HG03280 (cell line): Measurements from ENCODE around the gene COL12A1.

Source experiments
- ATAC-seq: cut with Tn5 transposase; IDR thresholded peaks from one replicate; pipeline ENCODE4 v1.9.1; 2021; ENCODE audit warnings: mild to moderate bottlenecking, moderate library complexity; ENCODE audit not compliant: unreplicated experiment

The COL12A1 gene

DNA sequence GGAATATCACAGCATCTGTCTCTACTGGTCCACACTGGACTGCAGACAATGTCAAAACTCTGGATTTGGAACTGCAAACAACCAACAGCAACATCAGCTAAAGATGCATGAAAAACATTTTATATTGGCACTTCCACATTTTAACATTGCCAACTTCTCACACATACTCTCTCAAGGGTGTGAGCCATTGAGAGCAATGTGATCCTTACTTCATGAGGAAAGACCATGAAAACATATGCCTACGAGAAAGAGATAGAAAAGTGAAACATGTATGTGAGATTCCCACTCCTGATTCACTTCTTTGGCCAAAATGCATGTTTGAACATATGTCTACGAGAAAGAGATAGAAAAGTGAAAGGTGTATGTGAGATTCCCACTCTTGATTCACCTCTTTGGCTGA lies 99.4 kb downstream of the COL12A1 start:
- no peak for ATAC-seq

DNA sequence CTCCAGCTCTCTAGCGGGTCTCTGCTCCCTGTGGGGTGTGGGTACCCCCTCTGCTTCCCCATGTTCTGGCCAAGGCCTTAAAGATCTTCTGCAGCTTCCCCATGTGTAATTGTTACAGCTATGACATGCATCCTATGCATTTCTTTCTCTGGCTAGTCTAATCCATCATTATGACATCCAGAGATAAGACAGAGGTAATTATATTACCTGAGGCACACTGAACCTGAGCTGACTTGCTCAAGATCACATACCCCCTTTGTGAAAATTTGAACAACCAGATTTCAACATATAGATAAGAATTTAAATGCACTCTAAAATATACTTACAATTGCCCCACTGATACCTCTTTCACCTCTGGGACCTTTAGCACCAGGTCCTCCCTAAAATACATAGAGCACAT lies 102.4 kb downstream of the COL12A1 start:
- no peak for ATAC-seq

DNA sequence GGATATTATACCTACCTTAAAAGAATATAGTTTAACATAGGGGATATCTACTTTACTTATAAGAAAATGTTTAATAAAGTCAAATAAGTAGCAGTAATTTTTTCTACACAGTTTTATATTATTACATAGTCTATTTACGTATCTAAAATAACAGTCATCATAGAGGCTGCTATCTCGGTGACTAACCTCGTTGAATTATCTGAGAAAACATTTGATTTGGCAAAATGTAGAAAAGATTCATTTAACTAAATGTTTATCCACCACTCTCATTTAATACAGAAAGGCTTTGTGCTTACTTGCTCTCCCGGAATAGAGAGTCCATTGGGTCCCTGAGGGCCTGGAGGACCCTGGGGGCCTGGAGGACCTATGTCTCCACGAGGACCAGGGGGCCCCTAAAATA lies 103.6 kb downstream of the COL12A1 start:
- ATAC-seq, result no peak

DNA sequence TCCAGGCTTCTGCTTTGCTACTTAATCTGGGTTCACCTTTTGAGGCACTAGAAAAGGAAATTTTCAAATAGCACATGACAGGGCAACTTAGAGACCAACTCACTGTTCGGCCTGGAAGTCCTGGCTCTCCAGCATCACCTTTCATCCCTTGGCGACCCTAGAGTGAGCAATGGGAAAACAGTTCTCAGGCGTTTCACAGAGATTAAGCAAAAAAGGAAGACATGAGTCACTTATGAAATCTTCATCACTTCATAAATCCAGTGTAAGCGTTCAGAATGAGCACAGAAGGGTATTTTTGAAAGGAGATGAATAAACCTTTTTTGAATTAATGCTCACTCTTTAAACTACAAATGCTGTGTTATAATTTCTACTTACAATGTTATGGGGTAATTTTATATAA lies 104.0 kb downstream of the COL12A1 start:
- ATAC-seq, result no peak

DNA sequence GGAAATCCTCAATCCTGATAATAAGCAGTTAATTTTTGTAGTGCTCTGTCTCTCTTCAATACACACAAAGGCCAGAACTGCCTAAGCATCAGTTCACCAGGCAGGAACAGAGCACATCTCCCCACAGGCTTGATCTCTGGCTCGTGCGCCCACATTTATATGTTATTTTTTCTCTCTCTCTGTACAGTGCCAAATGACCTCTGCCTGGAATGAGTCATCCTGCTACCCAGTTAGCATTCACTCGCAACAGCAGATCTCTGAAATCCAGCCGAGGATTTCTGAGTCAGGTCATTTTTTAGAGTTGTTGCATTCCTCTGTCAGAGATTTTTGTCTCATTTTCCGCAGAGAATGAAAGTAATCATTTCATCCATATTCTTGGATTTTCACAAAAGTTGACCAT lies 107.1 kb downstream of the COL12A1 start:
- ATAC-seq, result no peak

DNA sequence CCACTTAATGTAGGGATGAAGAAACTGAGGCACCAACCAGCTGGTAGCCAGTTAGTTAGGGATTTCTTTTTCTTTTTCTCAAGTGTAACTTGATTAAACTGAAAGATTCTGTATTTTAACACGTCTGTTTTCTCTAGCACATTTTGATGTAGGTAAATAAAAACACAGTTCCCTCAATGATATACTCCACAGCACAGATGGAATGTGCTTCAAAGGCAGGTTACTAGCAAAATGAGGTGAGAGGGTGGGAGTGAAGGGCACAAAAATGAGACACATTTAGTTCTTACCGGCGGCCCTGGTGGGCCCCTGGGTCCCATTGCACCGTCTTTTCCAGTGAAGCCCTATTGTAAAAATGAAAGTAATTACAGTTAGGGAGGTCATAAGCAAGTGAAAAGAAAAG lies 108.9 kb downstream of the COL12A1 start:
- ATAC-seq, result no peak

DNA sequence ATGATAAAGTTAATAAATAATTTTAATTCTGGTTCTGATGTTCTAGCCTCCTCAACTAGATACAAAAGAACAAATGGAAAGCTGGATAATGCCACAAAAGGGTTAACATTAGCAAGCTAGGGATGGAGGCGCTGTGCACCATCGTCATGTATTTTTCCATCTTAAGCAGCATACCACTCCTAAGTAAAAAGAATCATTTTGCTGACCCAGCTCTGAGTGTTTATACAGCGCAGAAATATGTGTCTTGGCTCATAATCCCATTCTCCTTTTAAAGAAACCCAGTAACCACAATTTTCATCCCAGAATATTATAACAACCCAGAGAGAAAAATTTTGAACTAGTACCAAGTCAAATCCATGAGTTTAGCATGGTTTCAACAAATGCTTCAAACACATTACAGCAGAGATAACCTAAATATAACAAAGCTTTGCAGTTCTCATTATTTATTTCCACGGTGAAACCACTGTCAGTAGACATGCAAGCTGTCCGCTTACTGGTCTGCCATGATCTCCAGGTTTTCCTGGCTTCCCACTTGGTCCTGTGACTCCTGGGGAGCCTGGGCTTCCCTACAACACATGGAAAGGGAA lies 111.1 kb downstream of the COL12A1 start:
- no peak for ATAC-seq

DNA sequence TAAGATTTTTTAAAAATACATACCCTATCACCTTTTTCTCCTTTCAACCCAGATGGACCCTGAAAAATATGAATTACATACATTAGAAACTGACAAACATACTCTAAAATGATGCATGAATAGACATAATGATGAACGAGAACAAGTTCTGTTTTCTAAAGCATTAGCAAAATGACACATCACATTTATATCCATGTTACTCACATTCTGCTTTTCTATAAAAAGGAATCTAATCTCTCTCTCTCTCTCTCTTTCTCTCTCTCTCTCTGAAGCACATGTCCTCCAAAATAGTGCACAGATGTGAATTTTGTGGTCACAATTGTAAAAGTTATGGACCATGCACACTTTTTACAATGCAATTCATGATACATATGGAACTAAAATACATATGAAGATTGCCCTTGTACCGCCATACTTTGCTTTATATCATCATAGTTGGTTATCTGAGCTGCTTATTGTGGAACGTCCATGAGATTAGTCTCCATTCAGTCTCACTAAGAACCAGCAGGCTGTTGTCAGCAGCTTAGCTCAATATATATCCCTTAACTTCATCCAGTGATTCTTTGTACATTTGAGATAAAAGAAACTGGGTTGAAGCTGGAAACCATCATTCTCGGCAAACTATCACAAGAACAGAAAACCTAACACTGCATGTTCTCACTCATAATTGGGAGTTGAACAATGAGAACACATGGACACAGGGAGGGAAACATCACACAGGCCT lies 114.2 kb downstream of the COL12A1 start:
- no peak for ATAC-seq

DNA sequence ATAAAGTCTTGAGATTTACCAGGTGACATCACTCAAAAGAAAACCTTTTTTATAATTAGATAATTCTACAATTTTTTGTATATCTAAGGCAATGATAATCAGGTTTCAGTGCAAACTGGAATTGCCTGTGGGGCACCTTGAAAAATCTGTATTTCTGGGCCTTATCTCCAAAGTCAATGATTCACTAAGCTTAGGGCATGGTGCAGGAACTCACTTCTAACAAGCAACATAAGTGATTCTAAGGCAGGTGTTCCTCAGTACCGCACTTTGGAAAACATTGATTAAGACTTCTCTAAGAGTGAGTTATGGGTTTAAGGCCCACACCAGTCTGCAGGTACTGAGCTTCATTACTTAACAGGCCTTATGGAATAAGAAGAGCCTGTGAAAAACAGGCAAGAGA lies 115.3 kb downstream of the COL12A1 start:
- no peak for ATAC-seq

DNA sequence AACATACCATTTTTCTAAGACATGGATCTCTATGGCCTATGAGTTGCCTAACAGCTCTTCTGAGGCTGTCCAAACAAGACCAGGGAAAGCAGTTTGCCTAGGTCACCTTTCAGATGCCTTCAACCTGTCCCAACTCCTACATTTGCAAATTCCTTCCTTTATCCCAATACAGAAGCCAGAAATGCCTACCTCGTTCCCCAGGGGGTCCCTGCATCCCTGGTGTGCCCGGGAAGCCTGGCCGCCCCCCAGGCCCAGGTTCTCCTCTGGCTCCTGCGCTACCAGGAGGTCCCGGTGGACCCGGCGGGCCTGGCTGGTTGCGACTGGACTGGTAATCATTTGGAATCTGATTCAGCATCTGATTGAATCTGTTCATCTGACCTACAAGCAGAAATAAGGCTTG lies 115.9 kb downstream of the COL12A1 start:
- ATAC-seq, result no peak

DNA sequence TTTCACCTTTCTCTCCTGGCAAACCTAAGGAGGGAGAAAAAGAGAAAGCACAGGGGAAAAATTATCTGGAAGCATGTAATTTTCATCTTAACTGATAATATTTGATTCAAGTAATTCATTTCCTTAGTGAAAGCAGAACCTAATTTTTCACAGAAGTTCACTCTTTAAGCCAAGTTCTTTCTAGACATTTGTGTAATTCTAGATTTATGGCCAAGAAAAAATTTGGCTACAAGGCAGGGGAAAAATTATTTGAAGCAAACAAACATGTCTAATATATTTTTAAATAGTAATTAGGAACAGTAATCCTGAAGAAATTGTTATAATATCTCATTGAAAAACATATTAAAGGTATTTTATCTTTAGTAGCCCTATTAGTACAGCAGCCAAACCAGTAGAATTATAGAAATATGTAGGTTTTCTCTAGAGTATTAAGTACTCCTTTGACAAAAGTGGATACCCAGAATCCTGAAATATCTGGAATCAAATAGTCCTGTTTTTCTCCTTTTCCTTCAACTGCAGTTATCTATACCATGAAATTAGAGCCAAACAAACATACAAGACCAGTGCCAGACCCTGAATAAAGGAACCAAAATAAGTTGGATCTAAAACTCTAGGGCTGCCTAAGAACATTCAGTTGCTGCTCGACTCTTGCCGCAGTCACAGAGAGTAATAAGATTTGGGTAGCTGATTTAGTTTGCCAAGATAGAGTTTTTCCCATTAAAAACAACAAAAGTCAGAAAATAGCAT lies 116.5 kb downstream of the COL12A1 start:
- no peak for ATAC-seq

DNA sequence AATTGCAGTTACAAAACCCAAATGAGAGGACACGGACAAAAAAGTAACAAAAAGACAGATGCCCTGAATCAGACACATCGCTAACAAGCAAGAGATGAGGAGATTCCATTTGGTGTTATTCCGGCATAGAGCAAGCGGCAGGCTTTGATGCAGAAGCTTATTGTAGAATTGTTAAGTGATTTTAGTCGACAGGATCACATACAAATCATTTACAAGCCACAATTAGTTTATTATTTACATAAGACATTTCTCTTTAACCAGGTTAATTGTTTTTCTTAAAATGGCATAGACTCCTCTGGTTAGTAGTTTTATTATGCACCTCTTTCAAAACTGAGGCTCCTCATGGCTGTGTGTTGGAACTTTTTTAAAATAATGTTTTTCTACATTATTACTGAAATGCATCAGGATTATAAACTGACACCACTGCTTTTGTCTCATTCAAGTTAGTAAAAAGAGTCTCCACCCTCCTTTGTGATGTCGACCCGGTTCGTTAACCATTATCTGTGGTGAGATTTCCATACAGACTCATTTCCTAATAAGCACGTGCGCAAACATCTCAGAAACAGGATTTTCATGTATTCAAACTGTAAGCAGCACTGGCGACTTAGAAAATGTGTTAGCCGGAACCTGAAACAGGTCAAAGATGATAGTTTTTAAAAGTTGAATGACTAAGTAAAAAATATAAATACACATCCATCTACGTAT lies 119.8 kb downstream of the COL12A1 start:
- ATAC-seq, result no peak

DNA sequence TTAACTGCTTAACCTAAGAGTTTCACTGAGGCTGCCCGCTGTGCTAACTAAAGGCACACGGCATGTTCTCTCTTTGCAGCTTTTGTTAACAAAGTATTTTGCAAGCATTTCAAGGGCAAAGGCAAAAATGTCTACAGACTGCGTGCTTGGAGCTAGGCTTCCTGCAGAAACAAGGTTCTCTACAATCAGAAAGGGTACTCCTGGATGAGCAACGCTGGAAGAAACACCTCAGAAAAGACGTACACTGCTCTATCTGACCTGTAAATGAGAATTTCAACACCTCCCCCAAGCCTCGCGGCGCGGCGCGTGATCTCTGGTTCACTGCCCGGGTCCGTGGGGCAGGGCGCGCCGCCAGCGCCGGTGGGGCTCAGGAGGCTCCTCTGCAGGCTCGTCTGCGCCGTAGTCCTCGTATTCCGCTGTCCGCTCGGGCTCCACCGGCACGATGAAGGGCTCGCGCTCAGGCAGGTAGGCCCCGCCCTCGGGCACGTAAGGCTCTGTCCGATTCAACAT lies 120.9 kb downstream of the COL12A1 start:
- ATAC-seq, result no peak

DNA sequence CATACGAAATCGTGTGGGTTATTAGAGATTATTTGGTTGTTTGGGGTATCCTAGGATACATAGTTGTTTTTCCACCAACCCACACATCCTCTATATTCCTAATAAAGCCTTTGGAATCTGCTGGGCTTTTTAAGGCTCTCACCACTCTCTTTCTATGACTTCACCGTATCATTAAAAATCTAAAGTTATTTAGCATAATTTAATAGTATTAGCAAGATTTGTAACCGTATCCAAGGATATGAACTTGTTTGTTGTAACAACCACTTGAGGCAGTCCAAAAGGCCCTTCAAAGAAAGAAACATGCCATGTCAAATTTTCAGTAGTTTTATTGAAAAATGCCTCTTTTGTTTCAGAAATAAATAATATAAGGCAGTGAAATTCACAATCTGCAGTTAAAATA lies 121.8 kb downstream of the COL12A1 start:
- ATAC-seq, result no peak

DNA sequence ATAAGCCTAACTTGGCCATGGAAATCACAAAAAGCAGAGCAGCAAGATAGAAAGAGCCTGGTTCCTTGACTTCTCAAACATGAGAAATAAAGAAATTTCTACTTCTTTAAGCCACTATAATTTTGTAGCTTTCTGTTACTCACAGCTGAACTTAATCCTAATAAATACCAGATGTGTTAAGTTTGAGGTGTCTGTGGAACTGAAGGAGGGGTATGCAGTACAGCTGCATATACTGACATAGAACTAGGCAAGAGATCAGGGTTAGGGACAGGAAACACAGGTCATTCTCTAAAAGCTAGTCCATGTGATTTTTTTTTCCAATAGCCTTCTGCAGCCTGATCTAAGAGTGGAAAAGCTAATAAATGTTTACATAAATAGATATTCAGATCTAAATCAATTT lies 123.9 kb downstream of the COL12A1 start:
- no peak for ATAC-seq

DNA sequence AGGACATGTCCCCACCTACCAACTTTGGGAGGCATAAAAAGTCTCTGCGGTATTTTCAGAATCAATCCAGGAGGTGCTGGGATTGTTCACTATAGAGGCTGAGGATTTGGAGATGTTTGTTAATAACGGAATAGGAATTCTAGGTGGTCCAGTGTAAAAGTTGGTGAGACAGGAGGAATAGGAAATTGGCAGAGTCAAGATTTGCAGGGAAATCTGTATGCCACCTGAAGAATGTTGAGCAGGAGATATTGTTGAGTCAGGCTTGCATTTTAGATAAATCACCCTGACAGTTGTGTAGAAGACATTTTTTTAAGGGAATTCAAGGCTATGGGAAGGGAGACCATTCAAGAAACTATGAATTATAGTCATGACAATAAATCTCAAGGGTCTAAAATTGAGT lies 124.8 kb downstream of the COL12A1 start:
- no peak for ATAC-seq

DNA sequence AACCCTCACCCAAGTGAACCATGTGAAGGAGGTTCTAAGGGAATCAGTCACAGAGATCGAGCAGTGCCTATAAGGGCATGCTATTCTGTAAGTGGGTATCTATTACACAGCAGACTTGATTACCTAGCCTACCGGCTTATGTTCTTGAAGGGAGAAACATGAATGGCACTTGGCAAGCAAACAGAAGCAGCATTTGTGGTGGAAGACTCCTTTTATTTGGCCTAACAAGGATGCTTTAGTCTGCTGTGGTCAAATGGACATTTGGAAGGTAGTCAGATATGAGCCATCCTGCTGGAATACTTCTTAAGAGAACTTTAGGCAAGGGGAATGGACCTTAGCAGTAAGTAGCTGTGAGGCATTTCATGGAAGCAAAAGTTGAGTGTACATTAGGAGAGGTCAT lies 126.3 kb downstream of the COL12A1 start:
- no peak for ATAC-seq

DNA sequence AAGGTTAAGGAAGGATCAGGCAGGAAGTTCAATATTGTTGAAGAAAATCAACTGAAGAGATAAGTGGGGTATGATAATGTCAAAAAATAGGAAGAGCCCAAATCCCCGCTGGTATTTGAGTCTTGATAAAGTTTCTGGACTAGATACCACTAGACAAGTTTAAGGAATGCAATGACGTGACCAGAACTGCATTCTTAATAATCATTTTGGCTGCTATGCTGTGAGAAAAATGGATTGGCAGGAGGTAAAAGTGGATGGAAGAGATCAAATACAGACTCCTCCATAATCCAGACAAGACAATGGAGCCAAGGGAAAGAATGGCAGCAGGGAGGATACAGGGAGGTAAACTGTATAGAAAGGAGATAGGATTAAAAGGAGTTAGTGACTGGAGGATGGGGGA lies 128.2 kb downstream of the COL12A1 start:
- ATAC-seq, result no peak

DNA sequence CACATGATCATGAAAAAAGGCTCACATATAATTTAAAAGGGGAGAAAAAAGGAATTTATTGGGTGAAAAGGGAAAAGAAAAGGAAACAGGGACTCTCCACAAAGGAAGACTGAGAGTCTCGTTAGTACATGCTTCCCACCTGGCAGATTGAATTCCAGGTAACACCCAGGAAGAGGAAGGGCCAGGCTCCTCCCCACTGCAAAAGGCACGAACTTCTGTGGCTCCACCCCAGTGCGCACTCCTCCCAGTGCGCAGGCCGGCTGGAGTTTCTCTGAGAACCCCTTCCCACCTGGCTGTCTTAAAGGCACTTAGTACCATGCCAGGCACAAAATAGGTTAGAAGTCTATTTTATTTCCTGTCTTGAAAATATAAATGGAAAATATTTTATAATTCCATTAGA lies 129.8 kb downstream of the COL12A1 start:
- ATAC-seq, result no peak

DNA sequence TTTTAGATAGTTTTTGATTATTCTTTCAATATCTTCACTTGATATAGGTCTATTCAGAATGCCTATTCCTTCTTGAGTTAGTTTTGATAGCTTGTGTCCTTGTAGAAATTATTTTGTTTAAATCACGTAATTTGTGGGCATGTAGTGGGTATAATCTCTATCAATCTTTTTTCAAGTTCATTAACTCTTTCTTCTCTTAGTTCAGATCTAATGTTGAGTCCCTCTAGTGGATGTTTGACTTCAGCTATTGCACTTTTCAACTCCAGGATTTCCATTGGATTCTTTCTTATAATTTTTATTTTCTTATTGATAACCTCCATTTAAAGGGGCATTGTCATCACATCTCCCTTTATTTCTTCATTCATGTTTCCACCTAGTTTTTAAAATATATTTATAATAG lies 135.6 kb downstream of the COL12A1 start:
- ATAC-seq, result no peak

DNA sequence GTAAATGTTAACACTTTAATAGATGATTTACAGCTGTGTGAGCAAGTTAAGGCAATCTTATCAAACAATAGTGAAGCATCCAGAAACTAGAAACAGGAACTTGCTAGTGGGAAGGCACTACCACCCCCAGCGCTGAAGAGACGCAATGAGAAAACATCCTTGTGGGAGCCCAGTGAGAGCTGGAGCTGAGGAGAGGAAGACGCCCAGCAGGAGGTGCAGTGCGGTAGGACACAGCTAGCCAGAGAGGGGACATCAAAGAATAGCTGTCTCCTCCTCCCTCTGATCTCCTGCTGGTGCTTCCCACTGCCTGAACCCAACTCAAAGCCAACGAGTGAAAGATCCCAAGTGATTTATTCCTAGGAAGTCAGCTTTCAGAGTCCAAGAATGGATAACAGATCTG lies 140.3 kb downstream of the COL12A1 start:
- no peak for ATAC-seq

DNA sequence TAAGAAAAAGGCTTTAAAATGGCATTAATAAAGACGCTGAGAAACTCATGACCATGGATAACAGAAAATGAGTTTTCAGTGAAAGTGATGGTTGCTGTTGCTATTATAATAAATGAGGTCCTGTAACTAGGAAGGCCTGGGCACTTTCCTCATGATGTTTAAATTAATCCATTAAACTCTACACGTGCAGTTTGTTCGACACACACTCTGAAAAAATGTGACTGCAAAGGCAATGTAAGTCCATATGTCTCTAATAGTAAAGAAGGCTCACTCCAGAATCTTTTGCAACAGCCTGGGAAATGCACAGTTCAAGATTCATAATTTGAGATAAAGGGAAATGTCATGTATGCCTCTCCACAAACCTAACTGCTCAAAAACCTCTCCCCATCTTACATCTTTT lies 153.4 kb downstream of the COL12A1 start:
- no peak for ATAC-seq
